Endometrial microvascular endothelial cells (primary cell): ENCODE data around the gene EFNA4. TPM values are rescaled to one million over a fixed set of nuclear protein-coding genes. Genes with fewer than 3 reads are reported as not detected.

Source experiments
- in situ Hi-C: cut with HindIII; loops from 2 replicates; pipeline ENCODE4 v1.10.0; 2017; ENCODE audit warnings: low sequenced_read_pairs, low pct_unique_long_range_greater_than_20kb; ENCODE audit errors: inconsistent ontology term
- total RNA-seq: library from RNA; depleted of rRNA; stranded (reverse); fragments of >200 nt; gene quantifications from one replicate; pipeline ENCODE4 v1.2.3, GENCODE V29; 2015; ENCODE audit errors: inconsistent ontology term

Gene EFNA4
- total RNA-seq, 1 donor from 2014 or later: 15.8 TPM

GRCh38 chr1:155081472-155082300 is 18.1 kb downstream of the EFNA4 start:
- in situ Hi-C loops: no loop called here

GRCh38 chr1:155082301-155083051 is 18.9 kb downstream of the EFNA4 start:
- in situ Hi-C loops: no loop called here

- in situ Hi-C loops: no loop called here
Observed at GRCh38 chr1:155083052-155083541, 19.6 kb downstream of the EFNA4 start.

- in situ Hi-C loops: no loop called here
Observed at GRCh38 chr1:155083865-155084721, 20.6 kb downstream of the EFNA4 start.

GRCh38 chr1:155084722-155085503 is 21.4 kb downstream of the EFNA4 start:
- in situ Hi-C loops: no loop called here

- in situ Hi-C loops: no loop called here
Observed at GRCh38 chr1:155085504-155086127, 22.1 kb downstream of the EFNA4 start.

GRCh38 chr1:155086128-155086741 is 22.7 kb downstream of the EFNA4 start:
- in situ Hi-C loops: no loop called here

GRCh38 chr1:155086856-155087535 is 23.5 kb downstream of the EFNA4 start:
- in situ Hi-C loops: no loop called here

GRCh38 chr1:155091071-155092051 is 27.8 kb downstream of the EFNA4 start:
- in situ Hi-C loops: no loop called here

- in situ Hi-C loops: no loop called here
Observed at GRCh38 chr1:155092131-155092530, 28.6 kb downstream of the EFNA4 start.

- in situ Hi-C loops: no loop called here
Observed at GRCh38 chr1:155092641-155093040, 29.1 kb downstream of the EFNA4 start.

GRCh38 chr1:155093911-155094621 is 30.5 kb downstream of the EFNA4 start:
- in situ Hi-C loops: no loop called here

- in situ Hi-C loops: no loop called here
Observed at GRCh38 chr1:155094622-155094948, 31.0 kb downstream of the EFNA4 start.

GRCh38 chr1:155099331-155099730 is 35.8 kb downstream of the EFNA4 start:
- in situ Hi-C loops: no loop called here

GRCh38 chr1:155103325-155103724 is 39.8 kb downstream of the EFNA4 start:
- in situ Hi-C loops: no loop called here
